ENCODE results near the gene PBX4.

The PBX4 gene

DNA sequence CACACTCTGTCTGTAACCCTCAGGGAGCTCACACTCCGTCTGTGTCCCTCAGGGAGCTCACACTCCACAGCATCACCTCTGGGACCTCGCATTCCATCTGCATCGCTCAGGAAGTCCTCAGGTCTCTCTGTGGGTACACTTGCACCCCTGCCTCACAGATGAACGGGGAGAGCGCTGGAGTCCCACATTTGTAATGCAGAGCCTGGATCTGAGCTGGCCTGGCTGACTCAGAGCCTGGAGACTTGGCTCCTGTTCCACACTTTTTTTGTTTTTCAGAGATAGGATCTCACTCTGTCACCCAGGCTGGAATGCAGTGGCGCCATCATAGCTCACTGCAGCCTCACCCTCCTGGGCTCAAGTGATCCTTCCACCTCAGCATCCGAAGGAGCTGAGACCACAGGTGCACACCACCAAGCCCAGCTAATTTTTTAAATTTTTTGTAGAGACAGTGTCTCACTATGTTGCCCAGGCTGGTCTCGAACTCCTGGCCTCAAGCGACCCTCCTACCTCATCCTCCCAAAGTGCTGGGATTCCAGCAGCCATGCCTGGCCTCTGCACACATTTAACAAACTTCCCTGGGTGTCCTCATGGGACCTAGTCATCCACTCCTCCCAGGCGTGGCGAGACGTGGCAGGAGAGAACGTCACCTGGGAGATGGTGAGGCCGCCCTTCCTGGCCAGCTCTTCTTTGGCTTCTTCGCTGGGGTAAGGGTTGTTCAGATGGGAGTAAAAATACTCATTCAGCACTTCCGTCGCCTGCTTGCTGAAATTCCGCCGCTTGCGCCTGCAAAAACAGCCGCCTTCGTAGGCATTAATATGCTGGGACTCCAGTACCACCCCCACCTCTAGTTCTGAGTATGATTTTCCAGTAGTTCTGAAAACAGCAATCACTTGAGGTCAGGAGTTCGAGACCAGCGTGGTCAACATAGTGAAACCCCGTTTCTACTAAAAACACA lies 49.4 kb downstream of the PBX4 start:
- TF ChIP-seq CTCF (IDR thresholded peaks at IDR 0.05) = no peak

DNA sequence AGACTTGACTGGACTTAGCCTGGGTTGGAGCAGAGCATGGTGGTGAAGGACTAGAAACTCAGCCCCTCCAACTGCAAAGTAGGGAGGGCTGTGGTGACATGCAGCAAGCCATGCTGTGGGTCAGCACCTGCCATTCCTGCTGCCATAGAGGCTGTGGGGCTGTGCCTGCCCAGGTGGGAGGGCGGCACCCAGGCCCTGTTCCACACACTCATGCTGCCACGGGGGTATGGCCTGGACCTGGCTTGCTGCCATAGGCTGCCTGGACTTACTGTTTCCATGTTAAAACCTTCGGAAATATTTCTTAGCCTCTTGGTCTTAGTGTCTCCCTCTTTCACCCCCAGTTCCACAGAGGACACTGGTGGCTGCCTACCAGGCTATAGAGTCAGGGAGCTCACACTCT lies 51.1 kb downstream of the PBX4 start:
- TF ChIP-seq CTCF (IDR thresholded peaks at IDR 0.05) = no peak

DNA sequence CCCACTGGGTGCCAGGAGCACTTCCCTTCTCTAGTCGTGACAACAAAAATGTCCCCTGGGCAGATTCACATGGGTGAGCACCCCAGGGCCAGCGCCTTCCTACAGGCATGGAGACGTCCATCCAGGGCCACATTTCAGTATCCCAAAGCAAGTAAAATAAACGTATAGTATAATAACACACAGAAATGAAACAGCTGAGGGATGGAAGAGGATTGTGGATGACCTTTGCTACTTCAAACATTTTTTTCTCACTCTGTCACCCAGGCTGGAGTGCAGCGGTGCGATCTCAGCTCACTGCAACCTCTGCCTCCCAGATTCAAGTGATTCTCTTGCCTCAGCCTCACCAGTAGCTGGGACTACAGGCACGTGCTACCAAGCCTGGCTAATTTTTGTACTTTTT lies 52.2 kb downstream of the PBX4 start:
- no peak for TF ChIP-seq CTCF (IDR thresholded peaks at IDR 0.05)

DNA sequence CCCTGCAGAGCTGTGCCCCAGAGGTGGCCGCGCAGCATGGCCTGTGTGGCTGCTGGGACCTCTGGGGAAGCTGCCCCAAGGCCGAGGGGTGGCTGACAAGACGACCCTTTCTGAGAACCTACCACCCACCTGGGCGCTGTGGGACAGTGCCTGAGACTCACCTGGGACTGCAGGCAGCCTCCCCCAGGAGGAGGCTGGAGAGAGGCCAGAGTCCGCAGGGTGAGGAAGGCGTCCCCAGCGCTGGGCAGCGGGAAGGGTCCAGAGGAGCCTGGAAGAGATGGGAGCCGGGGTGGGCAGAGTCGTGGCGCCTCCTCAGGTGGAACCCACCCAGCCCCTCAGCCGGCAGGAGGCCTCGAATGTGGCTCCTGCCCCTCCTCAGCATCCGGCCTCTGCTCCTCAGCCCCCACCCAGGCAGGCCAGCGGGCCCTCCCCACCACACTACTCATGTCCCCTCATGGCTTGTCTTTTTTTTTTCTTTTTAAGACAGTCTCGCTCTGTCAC lies 55.1 kb downstream of the PBX4 start:
- TF ChIP-seq CTCF (IDR thresholded peaks at IDR 0.05) = no peak

GRCh38 chr19:19562665-19563347 lies 55.7 kb downstream of the PBX4 start:
- TF ChIP-seq CTCF (IDR thresholded peaks at IDR 0.05) = no peak

DNA sequence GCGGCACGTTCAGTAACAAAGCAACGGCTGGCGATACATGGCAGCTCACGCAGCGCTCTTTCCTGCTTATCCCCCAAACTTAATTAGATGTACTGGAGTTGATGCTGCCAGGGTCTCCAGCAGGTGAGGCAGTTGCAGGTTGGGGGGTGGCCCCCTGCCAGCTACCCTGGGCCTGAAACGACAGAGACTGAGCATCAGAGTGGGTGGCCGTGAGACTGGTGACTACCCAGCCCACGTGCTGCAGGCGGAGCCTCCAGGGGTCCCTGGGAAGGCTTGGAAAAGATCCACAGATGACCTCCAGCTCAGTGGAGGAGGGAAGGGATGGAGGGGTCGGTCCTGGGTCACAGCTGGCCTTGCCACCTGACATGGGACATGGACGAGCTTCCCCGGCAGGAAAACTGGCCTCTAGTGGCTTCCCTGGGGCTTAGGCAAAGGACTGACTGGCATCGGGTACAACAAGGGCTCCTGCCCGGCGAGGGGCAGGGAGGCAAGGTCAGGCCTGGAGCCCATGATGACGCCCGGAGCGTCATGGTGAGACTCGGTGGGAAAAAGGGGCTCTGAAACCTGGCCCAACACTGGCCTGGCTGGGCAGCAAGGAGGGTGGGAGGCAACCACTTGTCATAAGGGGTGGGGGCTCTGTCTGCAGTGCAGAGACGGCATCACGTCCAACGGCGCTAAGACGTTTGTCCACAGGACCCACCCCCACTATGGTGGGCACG lies 56.4 kb downstream of the PBX4 start:
- TF ChIP-seq CTCF (IDR thresholded peaks at IDR 0.05) = no peak

DNA sequence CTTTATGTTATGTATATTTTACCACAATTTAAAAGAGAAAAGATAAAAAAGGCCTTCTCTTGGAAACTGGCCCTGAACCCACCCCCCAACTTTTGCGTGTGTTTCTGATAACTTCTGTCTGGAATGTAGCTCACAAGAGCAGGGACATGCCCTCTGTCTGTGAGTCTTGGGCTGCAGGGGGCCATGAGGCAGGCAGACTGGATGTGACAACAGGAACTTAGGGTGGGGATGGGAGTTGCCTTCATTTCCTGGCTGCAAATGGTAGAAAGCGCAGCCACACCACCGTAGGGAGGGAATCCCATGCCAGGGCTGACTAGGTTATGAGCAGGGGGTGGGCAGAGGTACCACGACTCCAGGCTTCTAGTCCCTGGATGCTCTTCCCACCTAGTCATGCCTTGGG lies 58.6 kb downstream of the PBX4 start:
- TF ChIP-seq CTCF (IDR thresholded peaks at IDR 0.05) = no peak
